Measurements from ENCODE around the gene MSANTD1.

MSANTD1 gene

DNA sequence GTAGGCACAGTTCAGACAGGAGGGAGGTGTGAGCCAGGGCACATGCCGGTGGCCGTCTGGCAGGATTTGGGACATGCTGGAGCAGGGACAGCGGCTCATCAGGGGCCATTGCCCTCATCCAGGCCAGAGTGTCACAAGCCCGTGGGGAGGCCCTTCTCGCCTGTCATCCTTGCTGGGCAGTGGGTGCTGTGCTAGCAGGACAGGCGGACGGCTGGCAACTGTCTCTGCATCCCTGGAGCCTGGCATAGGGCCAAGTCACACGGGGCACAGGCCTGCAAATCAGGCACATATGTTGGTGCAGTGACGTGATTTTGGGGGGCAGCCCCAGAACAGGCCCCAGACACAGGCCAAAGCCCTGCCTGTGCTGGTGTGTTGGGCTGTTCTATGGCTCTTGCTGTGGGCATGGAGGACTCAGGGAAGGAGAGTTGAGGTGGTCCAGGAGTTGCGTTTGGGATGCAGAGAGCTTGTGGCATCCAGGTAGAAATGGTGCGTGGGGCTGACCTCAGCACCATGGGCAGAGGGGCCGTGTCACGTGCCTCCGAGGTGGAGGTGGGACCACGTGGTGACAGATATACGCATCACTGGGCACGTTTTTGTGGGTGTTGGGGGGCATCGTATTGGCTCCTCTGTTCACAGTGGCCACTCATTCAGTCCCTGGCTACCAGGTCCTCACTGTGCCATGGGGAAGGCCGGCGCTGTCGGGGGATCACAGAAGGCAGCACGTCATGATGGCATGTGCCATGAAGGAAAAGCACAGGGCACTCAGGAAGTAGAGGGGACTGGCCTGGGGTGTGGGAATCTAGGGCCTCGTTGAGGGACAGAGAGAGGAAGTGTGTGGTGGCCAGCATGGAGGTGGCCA lies 14.6 kb upstream of the MSANTD1 start:
- DNase-seq, result no peak

DNA sequence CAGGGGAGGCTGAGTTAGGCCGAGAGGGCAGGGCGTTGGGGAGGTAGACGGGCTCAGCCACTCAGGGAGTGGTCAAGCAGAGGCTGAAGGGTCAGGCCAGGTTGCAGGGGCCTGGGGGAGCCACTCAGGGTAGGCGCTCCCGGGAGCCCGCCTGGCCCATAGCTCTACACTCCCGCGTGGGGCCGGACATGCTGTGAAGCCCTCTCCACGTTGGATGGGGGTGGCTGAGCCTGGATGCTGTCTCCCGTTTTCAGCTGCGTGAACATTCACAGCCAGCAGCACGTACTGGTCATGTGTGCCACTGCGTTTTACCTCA lies 14.0 kb upstream of the MSANTD1 start:
- DNase-seq, result no peak

DNA sequence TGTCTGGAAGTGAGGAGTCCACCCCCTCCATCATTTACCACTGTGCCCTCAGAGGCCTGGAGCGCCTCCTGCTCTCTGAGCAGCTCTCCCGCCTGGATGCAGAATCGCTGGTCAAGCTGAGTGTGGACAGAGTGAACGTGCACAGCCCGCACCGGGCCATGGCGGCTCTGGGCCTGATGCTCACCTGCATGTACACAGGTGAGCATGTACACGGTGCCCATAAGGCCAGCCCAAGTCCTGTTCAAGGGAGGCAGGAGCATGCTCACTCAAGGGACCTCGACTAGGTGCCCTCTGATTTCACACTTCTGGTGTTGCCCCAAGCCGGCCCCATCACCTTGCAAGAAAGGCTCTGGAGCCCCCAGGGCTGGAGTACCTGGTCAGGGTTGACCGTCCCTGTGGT lies 13.4 kb upstream of the MSANTD1 start:
- no peak for DNase-seq

DNA sequence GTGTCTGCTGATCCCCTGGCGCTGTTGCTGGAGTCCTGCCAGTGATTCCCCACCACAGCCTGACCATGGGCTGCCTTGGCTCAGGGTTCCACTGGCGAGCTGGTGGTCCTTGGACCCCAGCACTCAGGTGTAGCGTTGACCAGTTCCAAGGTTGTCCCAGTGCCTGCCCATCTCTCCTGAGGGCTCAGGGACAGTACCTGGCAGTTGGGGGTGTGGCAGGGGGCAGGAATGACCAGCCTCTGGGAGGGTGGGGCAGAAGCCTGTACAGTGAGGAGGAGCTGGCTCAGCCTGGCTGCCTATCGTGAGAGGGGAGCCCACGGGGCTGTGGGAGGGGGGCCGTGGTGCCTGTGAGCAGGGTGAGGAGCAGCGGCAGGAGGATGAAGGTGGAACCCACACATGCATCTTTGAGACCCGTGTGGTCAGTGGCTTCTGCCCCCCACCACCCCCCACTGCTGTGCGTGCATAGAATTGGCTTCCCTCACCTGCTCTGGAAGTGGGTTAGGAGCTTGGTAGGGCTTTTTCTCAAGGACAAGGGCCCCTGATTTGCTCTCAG lies 12.6 kb upstream of the MSANTD1 start:
- DNase-seq, result no peak

DNA sequence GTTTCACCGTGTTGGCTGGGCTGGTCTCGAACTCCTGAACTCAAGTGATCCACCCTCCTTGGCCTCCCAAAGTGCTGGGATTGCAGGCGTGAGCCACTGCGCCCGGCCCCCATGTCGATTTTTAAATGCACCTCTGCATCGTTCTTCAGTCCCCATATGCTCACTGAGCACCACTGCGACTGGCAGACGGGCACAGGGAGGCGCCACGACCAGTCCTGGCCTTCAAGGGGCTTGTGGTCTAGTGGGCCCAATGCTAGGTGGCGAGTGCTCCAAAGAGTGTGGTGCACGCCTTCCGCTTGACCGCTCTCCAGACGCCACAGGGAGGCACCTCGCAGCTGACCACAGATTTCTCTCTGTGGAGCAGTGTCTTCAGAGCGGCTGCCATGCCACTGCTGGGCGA lies 11.7 kb upstream of the MSANTD1 start:
- no peak for DNase-seq

DNA sequence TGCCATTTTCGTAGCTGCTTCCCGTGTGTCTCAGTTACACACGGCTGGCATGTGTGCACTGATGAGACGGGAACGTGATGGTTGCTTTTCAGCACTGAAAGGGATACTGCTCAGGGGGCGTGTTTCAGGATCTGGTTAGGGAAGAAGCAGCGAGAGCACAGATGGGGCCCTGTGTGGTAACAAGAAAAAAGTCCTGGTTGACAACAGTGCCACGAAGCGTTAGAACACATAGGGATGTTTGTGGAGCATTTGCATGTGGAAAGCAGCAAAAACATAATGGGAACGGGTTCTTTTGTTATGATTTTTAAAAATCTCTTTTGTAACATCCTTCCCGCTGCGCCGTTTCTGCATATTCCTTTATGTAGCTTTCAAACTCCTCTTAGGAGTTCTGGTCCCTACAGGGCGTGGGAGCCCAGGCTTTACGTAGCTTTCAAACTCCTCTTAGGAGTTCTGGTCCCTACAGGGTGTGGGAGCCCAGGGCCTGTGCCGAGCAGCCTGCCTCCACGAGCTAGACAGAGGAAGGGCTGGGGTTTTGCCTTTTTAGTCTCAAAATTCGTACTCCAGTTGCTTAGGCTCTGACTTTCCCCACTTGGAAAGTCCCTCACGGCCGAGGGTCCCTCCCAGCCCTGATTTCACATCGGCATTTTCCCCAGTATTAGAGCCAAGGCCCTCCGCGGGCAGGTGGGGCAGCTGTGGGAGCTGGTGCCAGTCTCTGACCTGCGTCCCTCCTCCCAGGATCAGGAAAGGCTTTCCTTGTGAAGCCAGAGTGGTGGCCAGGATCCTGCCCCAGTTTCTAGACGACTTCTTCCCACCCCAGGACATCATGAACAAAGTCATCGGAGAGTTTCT lies 11.0 kb upstream of the MSANTD1 start:
- DNase-seq, result no peak

DNA sequence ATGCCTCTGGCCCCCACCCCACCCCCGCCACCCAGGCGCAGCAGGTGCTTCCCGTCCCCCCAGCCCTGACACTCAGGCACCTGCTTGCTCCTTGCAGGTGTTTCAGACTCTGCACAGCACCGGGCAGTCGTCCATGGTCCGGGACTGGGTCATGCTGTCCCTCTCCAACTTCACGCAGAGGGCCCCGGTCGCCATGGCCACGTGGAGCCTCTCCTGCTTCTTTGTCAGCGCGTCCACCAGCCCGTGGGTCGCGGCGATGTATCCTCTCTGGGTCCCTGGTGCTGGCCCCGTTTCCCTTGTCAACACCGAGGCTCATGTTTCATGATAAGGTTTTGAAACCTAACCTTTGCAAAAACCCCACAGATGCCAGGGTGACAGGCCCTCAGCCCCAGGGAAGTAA lies 10.2 kb upstream of the MSANTD1 start:
- no peak for DNase-seq

DNA sequence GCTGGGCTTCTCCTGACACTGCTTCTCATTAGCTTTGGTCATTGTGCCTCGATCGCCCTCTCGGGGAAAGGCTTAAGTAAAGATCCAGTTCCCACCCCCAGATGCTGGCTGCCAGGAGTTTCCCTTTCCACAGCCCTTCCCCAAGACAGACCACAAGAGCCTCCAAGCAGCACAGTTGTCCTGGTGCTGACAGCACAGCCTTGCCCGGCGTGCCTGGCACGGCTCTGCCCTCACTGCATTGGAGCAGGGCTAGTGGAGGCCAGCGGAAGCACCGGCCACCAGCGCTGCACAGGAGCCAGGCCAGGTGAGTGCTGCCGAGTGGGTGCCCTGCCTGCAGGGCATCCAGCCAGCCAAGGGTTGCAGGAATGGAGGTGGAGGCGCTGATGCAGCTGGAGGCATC lies 9.7 kb upstream of the MSANTD1 start:
- no peak for DNase-seq

DNA sequence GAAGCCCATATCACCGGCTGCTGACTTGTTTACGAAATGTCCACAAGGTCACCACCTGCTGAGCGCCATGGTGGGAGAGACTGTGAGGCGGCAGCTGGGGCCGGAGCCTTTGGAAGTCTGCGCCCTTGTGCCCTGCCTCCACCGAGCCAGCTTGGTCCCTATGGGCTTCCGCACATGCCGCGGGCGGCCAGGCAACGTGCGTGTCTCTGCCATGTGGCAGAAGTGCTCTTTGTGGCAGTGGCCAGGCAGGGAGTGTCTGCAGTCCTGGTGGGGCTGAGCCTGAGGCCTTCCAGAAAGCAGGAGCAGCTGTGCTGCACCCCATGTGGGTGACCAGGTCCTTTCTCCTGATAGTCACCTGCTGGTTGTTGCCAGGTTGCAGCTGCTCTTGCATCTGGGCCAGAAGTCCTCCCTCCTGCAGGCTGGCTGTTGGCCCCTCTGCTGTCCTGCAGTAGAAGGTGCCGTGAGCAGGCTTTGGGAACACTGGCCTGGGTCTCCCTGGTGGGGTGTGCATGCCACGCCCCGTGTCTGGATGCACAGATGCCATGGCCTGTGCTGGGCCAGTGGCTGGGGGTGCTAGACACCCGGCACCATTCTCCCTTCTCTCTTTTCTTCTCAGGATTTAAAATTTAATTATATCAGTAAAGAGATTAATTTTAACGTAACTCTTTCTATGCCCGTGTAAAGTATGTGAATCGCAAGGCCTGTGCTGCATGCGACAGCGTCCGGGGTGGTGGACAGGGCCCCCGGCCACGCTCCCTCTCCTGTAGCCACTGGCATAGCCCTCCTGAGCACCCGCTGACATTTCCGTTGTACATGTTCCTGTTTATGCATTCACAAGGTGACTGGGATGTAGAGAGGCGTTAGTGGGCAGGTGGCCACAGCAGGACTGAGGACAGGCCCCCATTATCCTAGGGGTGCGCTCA lies 8.7 kb upstream of the MSANTD1 start:
- peak; percentile 19 for DNase-seq

DNA sequence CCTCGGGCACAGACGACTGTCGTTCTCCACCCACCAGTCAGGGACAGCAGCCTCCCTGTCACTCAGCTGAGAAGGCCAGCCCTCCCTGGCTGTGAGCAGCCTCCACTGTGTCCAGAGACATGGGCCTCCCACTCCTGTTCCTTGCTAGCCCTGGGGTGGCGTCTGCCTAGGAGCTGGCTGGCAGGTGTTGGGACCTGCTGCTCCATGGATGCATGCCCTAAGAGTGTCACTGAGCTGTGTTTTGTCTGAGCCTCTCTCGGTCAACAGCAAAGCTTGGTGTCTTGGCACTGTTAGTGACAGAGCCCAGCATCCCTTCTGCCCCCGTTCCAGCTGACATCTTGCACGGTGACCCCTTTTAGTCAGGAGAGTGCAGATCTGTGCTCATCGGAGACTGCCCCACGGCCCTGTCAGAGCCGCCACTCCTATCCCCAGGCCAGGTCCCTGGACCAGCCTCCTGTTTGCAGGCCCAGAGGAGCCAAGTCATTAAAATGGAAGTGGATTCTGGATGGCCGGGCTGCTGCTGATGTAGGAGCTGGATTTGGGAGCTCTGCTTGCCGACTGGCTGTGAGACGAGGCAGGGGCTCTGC lies 7.9 kb upstream of the MSANTD1 start:
- peak; percentile 1 for DNase-seq

DNA sequence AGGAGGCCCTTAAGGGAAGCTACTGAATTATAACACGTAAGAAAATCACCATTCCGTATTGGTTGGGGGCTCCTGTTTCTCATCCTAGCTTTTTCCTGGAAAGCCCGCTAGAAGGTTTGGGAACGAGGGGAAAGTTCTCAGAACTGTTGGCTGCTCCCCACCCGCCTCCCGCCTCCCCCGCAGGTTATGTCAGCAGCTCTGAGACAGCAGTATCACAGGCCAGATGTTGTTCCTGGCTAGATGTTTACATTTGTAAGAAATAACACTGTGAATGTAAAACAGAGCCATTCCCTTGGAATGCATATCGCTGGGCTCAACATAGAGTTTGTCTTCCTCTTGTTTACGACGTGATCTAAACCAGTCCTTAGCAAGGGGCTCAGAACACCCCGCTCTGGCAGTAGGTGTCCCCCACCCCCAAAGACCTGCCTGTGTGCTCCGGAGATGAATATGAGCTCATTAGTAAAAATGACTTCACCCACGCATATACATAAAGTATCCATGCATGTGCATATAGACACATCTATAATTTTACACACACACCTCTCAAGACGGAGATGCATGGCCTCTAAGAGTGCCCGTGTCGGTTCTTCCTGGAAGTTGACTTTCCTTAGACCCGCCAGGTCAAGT lies 6.9 kb upstream of the MSANTD1 start:
- no peak for DNase-seq

DNA sequence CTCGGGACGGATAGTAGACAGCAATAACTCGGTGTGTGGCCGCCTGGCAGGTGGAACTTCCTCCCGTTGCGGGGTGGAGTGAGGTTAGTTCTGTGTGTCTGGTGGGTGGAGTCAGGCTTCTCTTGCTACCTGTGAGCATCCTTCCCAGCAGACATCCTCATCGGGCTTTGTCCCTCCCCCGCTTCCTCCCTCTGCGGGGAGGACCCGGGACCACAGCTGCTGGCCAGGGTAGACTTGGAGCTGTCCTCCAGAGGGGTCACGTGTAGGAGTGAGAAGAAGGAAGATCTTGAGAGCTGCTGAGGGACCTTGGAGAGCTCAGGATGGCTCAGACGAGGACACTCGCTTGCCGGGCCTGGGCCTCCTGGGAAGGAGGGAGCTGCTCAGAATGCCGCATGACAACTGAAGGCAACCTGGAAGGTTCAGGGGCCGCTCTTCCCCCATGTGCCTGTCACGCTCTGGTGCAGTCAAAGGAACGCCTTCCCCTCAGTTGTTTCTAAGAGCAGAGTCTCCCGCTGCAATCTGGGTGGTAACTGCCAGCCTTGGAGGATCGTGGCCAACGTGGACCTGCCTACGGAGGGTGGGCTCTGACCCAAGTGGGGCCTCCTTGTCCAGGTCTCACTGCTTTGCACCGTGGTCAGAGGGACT lies 5.7 kb upstream of the MSANTD1 start:
- no peak for DNase-seq

DNA sequence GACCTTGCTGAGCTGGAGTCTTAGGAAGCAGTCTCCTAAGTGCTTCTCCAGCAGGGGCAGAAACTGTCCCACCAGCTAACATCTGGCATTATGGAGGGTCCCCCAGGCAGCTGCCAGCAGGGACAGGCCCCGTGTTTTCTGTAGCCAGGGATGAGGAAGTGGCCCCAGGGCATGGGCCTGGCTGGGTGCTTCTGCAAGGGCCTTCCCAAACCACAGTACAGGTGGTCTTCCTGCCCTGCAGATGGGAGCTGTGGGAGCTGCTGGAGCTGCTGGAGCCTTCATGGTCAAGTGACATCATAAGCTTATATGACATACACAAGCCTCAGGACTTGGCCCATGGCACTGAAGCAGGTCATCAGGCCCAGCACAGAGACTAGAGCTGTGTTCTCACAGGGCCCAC lies 5.0 kb upstream of the MSANTD1 start:
- DNase-seq, result no peak

DNA sequence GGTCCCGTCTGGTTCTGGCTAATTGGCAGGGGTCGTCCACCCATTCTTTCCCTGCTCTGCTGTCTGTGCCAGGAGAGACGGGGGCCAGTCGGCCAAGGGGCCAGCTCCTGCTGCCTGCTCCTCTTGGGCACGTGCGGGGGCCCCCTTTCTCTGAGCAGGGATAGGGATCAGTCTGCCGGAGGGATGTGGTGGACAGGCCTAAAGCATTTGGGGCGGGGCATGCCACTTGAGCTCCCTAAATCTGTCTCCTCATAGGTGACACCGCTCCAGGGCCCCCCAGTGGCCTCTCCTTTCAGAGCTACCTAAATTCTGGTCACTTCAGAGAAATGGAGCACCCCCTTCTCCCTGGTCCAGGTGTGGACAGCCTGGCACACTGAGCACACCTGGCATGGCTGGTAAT lies 4.2 kb upstream of the MSANTD1 start:
- DNase-seq, result no peak

DNA sequence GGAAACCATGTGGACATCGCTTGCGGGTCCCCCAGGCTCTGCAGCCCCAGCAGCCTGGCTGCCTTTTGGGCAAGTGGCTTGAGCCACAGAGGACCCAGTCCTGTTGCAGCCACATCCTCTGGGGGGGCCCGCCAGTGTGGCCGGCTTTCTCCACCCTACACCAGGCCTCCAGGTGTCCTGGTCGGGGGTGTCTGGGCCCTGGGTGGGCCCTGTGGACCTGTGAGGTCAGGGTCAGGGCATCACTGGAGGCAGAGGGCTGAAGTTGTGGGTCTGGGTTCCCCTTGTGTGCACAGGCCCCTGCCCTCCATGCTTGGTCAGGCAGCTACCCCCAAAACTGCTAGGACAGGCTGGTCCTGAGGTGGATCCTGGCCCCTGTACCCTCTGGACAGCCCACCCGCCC lies 3.3 kb upstream of the MSANTD1 start:
- DNase-seq, result no peak

DNA sequence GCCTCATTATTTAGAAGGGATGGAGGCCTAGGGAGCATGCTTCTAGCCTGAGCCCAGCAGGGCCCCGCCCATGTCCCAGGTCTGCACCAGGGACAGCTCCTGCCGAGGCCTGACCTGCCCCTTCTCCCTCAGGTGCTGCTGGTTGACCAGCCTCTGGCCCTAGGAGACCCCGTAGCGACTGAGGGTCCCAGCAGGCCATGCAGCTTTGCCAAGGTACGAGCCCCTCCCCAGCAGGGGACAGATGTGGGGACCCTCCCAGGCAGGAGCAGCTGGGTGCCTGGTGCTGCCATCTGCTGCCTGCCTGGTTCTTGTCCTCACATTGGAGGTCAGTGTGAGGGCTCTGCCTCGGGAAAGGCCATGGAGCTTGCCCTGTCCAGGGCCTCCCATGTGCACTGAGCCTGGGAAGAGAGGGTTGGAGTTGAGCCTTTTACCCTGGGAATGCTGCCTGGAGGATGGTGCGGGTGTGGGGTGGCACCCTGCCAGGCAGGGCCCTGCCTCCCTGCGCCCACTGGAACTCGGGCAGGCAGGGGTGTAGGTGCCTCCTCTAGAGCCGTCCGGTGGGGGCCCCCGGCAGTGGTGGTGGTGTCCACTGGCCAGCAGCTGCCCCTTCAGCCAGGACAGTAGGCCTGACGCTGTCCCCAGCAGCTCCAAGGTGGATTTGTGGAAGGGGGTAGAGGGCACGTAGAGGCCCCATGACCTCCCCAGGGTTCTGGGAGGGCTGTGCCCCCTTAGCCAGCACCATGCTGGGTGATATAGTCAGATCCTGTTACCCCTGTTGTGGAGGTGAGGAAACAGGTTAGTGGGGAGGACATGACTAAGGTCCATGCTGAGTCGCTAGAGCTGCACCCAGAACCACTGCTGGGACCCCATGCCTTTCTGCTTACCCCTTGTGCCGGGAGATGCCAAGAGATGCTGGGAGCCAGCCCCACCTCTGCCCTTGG lies 2.2 kb upstream of the MSANTD1 start:
- no peak for DNase-seq

DNA sequence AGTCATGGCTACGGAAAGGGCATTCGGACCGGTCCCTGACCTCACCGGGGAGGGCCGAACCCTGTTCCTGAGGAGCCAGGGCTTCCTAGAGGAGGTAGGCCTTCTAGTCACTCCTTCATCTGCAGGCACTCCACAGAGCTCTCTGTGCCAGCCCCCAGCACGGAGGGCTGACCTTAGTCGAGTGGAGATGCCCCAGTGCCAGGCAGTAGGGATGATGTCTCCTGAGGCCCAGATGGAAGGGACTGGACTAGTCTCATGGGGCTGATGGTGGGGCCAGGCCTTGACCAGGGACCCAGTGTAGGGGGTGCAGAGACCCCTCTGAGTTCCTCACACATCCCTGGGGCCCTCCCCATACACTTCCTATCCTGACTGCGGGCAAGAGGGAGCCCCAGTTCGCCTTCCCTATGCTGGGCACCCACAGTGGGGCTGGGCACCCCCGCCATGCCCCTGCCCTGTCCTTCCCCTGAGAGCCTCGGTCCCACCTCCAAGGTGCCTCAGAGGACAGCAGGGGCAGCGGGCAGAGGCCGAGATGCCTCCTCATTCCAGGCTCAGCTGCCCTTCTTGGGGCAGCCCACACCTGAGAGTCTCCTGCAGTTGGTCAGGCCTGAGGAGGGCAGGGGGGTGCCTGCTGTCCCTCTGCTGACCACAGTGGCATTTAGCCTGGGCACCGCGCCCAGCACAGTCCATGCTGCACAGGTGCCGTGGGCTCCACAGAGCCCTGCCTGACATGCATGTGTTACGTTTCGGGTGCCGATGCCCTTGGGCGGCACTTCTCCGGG lies 1.4 kb upstream of the MSANTD1 start:
- no peak for DNase-seq

DNA sequence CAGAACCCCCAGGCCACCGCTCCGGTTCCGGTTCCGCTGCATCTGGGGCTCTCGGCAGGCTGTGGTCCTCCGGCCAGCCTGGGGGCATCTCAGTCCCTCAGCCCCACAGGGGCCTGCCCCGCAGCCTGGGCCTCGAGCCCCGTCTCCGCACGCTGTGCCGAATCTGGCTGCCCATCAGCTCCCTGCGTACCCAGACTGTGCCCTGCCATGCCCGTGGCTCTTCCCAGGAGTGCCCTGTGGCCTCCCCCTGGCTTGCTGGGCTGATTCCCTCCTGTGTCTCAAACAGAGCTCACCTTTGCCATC lies 830 bp upstream of the MSANTD1 start:
- no peak for DNase-seq

DNA sequence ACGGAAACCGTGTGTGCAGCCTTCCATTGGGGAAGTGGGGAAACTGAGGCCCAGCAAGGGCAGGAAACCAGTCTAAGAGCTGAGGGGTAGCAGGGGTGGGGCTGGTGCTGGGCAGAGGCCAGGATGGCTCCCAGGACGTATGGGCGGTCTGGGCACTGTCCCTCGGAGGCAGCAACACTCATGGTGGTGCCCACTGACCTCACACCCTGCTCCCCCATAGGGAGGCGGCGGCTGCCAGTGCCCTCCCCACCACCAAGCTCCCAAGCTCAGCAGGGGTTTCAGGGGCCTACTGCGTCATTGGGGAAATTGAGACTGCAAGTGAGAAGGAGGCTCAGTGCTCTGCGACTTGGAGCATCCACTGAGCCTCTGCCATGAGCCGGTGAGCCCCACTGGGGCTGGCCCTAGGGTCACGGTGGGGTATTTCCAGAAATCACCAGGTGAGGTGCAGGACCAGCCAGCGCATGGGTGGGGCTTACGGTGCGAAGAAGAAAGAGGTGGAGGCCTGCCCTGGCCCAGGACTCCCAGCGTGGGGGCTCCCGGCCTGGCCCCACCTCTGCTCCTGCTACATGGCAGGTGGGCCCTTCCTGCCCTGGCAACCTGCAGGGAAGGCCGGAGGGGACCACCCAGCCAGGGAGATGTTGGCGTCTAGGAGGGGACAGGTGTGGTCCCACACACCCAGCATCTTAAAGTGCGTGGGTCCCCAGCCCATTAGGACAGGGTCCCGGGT lies 915 bp downstream of the MSANTD1 start:
- DNase-seq, result no peak

Measured in NCI-H345 (cell line).